ENCODE data around the gene POLA1.

POLA1 gene

GRCh38 chrX:25015486-25016360, 322.0 kb downstream of the POLA1 start, which contains the start of gene ARX:
Gene ARX (minus strand): TSS chrX:25015965. CDS start chrX:25015737, 228 bp downstream.
- no peak within 1 kb of the TSS for H3K4me3 ChIP-seq (ENCODE audit: control insufficient read depth, low read depth, low read length)
- TF ChIP-seq, protein P1, sequence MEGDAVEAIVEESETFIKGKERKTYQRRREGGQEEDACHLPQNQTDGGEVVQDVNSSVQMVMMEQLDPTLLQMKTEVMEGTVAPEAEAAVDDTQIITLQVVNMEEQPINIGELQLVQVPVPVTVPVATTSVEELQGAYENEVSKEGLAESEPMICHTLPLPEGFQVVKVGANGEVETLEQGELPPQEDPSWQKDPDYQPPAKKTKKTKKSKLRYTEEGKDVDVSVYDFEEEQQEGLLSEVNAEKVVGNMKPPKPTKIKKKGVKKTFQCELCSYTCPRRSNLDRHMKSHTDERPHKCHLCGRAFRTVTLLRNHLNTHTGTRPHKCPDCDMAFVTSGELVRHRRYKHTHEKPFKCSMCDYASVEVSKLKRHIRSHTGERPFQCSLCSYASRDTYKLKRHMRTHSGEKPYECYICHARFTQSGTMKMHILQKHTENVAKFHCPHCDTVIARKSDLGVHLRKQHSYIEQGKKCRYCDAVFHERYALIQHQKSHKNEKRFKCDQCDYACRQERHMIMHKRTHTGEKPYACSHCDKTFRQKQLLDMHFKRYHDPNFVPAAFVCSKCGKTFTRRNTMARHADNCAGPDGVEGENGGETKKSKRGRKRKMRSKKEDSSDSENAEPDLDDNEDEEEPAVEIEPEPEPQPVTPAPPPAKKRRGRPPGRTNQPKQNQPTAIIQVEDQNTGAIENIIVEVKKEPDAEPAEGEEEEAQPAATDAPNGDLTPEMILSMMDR (conservative IDR thresholded peaks at IDR 0.05; ENCODE audit: control insufficient read depth, insufficient read depth, low read depth, low read length) = no peak
- DNase-seq (ENCODE audit: low read depth) = peak; percentile 44

DNA sequence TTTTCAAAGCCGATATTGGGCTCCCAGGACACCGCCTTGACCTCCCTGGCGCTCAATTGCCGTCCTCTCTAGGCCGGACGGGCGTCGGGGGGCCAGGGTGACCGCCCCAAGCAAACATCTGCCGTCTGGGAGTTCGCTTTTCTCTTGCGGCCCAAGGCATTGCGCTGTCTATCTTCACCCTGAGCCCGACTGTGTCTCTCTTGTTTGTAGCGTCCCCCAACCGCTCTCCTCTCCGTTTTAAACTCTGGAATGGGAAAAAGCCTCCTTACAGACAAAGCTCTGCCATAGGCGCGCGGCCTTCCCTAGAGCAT, 322.6 kb downstream of the POLA1 start:
- H3K4me3 ChIP-seq (ENCODE audit: control insufficient read depth, low read depth, low read length) = no peak overlapping the region

DNA sequence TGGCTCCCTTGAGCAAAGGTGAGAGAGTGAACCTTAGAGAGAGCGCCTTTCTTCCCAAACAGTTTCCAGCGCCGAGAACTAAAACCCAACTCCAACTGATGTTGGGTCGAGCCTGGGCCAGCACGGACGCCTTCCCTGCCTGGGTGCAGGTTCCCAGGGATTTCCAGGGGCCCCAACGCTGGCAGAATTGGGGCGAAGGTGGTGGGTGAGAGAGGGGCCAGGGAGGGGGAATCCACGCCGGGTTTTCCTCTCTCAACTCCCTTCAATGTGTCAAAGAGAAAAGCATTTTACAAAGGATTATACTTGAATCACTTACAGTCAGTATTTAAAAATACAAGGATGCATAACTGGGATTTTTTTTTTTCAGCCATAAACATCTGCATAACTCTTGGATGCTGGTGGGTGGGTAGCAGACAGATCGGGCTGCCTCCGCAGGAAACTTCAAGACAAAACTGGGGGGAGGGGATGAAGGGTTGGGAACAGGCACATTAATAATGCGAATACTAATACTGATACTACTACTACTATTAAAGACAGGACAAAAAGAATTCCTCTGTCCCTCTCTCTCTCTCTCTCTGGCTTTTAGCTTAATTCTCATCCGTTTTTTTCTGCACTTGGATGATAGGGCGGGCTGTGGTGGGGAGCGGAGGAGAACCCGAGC, 323.4 kb downstream of the POLA1 start:
- H3K4me3 ChIP-seq (ENCODE audit: control insufficient read depth, low read depth, low read length) = no peak overlapping the region
- TF ChIP-seq, protein P1 (conservative IDR thresholded peaks at IDR 0.05; ENCODE audit: control insufficient read depth, insufficient read depth, low read depth, low read length) = no peak

More for the DNA sequence above, 322.6 kb downstream of the POLA1 start:
- TF ChIP-seq, protein P1 (conservative IDR thresholded peaks at IDR 0.05; ENCODE audit: control insufficient read depth, insufficient read depth, low read depth, low read length) = no peak
- DNase-seq (ENCODE audit: low read depth) = no peak

DNA sequence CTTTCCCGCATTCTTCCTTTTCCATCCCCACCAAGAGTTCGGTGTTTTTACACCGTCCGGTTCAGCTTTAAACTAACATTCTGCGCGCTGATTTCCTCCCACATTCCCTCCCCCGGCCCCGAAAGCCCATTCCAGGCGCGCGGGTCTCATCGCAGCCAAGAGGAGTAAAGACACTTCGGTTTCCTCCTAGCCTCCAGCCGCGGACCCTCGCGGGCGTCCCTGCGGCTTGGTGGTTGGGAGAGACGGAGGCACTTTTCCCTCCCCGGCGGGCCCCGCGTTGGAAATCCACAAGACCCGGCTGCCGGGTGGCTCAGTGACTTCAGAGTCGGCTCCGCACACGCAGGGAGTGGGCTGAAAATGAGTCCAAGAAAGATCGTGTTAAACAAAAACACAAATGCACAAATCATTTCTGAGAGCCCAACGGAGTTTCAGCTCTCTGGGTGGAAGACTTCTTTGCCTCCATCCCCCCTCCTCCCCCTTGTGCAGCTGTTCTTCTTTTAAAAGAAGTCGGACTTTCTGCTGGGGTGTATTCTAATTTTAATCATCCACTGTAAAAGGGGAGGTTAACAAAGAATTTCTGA, 324.0 kb downstream of the POLA1 start:
- TF ChIP-seq, protein P1 (conservative IDR thresholded peaks at IDR 0.05; ENCODE audit: control insufficient read depth, insufficient read depth, low read depth, low read length) = no peak
- DNase-seq (ENCODE audit: low read depth) = no peak
- no peak overlapping the region for H3K4me3 ChIP-seq (ENCODE audit: control insufficient read depth, low read depth, low read length)

More for the DNA sequence above, 323.4 kb downstream of the POLA1 start:
- no peak for DNase-seq (ENCODE audit: low read depth)

DNA sequence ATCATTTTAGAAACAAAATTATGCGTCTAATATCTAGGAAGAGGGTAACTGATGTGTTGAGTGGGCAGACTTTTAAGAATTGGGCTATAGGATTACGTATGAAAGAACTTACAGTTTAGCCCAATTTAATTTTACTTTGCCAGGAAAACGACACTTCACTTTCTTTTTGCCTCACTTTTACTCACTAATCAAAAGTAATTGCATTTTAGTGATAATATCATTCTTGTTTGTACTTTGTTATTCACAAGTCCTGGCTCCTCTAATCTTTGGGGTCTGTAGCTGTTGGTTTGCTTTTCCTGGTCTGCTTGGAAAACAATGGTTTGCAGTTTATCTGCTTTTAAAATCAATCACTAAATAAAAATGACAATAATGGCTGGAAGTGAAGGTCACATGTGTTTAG, 325.0 kb downstream of the POLA1 start:
- TF ChIP-seq, protein P1 (conservative IDR thresholded peaks at IDR 0.05; ENCODE audit: control insufficient read depth, insufficient read depth, low read depth, low read length) = no peak
- no peak overlapping the region for H3K4me3 ChIP-seq (ENCODE audit: control insufficient read depth, low read depth, low read length)
- DNase-seq (ENCODE audit: low read depth) = no peak

- TF ChIP-seq, protein P1 (conservative IDR thresholded peaks at IDR 0.05; ENCODE audit: control insufficient read depth, insufficient read depth, low read depth, low read length) = no peak
- DNase-seq (ENCODE audit: low read depth) = no peak
- no peak overlapping the region for H3K4me3 ChIP-seq (ENCODE audit: control insufficient read depth, low read depth, low read length)
Measured at GRCh38 chrX:25019707-25020390, 326.1 kb downstream of the POLA1 start.
